ENCODE measurements around the gene CA6. TPM values are rescaled to one million over a fixed set of nuclear protein-coding genes. Genes with fewer than 3 reads are reported as not detected.
A peak's percentile ranks its signal among the peaks of the same experiment; 100 is the strongest.

CA6 gene
- total and polyA plus RNA-seq, 10 donors: 0.11 to 1.5 (median 0.13) TPM; not detected in 6

DNA sequence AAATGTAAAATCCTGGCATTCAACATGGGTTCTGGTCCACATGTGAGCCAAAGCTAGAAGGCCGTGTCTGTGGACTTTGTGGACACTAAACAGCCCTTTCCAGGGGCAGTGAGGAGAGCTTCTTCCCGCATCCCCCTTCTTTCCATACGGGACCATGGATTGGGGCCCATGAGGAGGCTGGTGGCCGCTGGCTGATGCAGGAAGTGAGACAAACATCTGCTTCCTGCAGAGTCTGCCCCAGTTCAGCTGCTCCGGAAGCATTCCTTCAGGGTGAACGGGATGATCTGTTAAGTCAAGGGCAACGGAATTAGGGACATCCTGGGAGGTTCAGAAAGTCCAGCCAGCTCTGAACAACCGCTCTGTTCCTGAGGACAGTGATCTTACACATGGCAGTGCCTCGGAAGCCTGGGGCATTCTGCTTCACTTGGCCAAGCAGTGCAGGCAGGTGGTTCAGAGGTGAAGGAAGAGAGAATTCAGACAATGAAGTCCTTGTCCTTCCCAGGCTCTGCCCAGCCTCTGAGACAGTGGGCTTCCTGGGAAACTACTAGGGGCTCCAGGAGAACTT is 1.5 kb downstream of the CA6 start:
- TF ChIP-seq POLR2AphosphoS5 (IDR thresholded peaks at IDR 0.05) (peak in 2 of 3 donors; percentile 82 to 91), POLR2A (IDR thresholded peaks at IDR 0.05) (no peak)
- TF ChIP-seq, protein P1, sequence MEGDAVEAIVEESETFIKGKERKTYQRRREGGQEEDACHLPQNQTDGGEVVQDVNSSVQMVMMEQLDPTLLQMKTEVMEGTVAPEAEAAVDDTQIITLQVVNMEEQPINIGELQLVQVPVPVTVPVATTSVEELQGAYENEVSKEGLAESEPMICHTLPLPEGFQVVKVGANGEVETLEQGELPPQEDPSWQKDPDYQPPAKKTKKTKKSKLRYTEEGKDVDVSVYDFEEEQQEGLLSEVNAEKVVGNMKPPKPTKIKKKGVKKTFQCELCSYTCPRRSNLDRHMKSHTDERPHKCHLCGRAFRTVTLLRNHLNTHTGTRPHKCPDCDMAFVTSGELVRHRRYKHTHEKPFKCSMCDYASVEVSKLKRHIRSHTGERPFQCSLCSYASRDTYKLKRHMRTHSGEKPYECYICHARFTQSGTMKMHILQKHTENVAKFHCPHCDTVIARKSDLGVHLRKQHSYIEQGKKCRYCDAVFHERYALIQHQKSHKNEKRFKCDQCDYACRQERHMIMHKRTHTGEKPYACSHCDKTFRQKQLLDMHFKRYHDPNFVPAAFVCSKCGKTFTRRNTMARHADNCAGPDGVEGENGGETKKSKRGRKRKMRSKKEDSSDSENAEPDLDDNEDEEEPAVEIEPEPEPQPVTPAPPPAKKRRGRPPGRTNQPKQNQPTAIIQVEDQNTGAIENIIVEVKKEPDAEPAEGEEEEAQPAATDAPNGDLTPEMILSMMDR (IDR thresholded peaks at IDR 0.05 in 8 of 11, conservative IDR thresholded peaks at IDR 0.05 in 3 of 11): no peak
- no peaks in the 10 kb centered on the region for H3K9me3 ChIP-seq
- DNase-seq: peak; percentile 78
- no peaks in the 10 kb centered on the region for H3K36me3 ChIP-seq
- peaks cover 0 to 67% (median 42%) of the 10 kb centered on the region in 6 donors for H3K4me1 ChIP-seq
- intact Hi-C loops (cut with DNase I; ENCODE audit: low total_unique reads): no loop called here
- 17 to 38% (median 28%) methylated on average over 8 to 9 of the region's 9 CpGs for WGBS, 5 donors
- H3K27me3 ChIP-seq (replicated peaks in 1 of 7): no peaks in the 10 kb centered on the region
- no peak overlapping the region for H3K4me3 ChIP-seq
- H3K27ac ChIP-seq: peak overlapping the region; percentile 52 to 80 (median 64)

DNA sequence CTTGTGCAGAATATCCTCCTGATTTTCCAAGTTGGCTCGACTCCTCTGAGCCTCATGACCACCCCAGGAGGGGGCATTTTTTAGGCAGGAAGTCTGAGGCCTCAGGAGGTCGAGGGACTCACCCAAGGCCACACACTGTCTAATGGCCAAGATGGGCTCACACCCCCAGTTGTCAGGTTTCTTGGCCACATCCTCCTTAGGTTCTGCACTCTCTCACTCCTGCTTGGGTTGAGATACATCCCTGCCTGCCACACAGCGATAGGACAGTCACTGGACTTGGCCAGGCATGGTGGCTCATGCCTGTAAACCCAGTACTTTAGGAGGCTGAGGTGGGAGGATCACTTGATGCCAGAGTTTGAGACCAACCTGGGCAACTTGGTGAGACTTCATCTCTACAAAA is 4.6 kb downstream of the CA6 start:
- TF ChIP-seq POLR2A (IDR thresholded peaks at IDR 0.05) (no peak), POLR2AphosphoS5 (IDR thresholded peaks at IDR 0.05) (no peak)
- TF ChIP-seq, protein P1 (IDR thresholded peaks at IDR 0.05 in 8 of 11, conservative IDR thresholded peaks at IDR 0.05 in 3 of 11): no peak
- DNase-seq: no peak
- 43 to 79% (median 62%) methylated on average over 1 to 3 of the region's 3 CpGs for WGBS, 5 donors
- intact Hi-C loops (cut with DNase I; ENCODE audit: low total_unique reads): no loop called here
- H3K9me3 ChIP-seq: no peaks in the 10 kb centered on the region
- no peaks in the 10 kb centered on the region for H3K36me3 ChIP-seq
- H3K4me3 ChIP-seq: no peak overlapping the region
- H3K27me3 ChIP-seq (replicated peaks in 1 of 7): no peaks in the 10 kb centered on the region
- H3K27ac ChIP-seq: no peak overlapping the region
- H3K4me1 ChIP-seq: peaks cover 0 to 37% (median 22%) of the 10 kb centered on the region in 6 donors

DNA sequence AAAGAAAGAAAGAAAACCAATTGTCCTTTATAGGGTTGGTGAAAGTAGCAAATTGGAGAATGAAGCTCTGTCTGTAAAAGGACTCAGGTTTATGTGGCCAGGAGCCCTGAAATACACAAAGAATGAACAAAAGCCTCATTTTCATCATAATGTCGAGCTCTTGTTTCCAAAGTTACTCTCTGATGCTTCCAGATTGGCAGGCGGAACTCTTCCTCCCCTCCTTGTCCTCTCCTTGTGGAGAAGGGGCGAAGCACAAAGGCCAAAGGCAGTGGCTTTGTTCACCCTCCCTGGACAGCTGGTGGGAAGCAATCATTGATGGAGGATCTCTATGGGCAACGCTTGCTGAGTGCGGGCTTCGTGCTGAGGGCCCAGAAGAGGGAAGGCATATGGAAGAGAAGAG is 5.6 kb downstream of the CA6 start:
- intact Hi-C loops (cut with DNase I; ENCODE audit: low total_unique reads): no loop called here
- no peaks in the 10 kb centered on the region for H3K9me3 ChIP-seq
- no peak for DNase-seq
- H3K27me3 ChIP-seq (replicated peaks in 1 of 7): no peaks in the 10 kb centered on the region
- H3K36me3 ChIP-seq: no peaks in the 10 kb centered on the region
- TF ChIP-seq POLR2A (IDR thresholded peaks at IDR 0.05) (no peak), POLR2AphosphoS5 (IDR thresholded peaks at IDR 0.05) (no peak)
- TF ChIP-seq, protein P1 (IDR thresholded peaks at IDR 0.05 in 8 of 11, conservative IDR thresholded peaks at IDR 0.05 in 3 of 11): no peak
- H3K4me3 ChIP-seq: no peak overlapping the region
- H3K27ac ChIP-seq: no peak overlapping the region
- 74 to 94% (median 86%) methylated on average over 6 of the region's 6 CpGs for WGBS, 5 donors
- H3K4me1 ChIP-seq: peaks cover 0 to 29% (median 18%) of the 10 kb centered on the region in 6 donors

DNA sequence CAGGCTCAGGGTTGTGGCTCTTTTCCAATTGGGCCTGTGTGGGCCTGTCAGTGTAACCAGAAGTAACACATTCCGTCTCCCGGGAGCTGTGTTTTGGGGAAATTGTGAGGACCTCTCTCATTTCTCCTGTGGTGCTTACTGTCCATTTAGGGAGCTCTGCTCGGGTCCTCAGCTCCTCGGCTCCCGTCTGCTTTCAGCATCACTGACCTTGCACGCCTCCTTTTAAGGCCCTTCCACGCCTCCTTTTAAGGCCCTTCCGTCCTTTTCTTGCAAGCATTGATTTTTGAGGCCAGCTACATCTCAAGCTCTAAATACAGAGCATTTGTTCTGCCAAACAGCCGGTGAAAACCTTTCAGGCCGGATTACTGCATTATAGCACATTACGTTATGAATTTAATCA is 9.7 kb downstream of the CA6 start:
- peaks cover 0 to 5% (median 0%) of the 10 kb centered on the region in 8 donors for H3K9me3 ChIP-seq
- TF ChIP-seq, protein P1 (IDR thresholded peaks at IDR 0.05 in 8 of 11, conservative IDR thresholded peaks at IDR 0.05 in 3 of 11): no peak
- no peak for TF ChIP-seq POLR2A (IDR thresholded peaks at IDR 0.05)
- TF ChIP-seq POLR2AphosphoS5 (IDR thresholded peaks at IDR 0.05): no peak
- no peak for DNase-seq
- no peaks in the 10 kb centered on the region for H3K27me3 ChIP-seq (replicated peaks in 1 of 7)
- no peaks in the 10 kb centered on the region for H3K4me1 ChIP-seq
- no peaks in the 10 kb centered on the region for H3K36me3 ChIP-seq
- H3K4me3 ChIP-seq: no peak overlapping the region
- 87 to 96% (median 89%) methylated on average over 11 of the region's 11 CpGs for WGBS, 5 donors
- H3K27ac ChIP-seq: no peak overlapping the region
- intact Hi-C loops (cut with DNase I; ENCODE audit: low total_unique reads): no loop called here
